Osteocyte (in vitro differentiated cells): ENCODE results near the gene PLAAT5. TPM values are rescaled to one million over a fixed set of nuclear protein-coding genes. Genes with fewer than 3 reads are reported as not detected.

Source experiments
- DNase-seq: peaks from one replicate; pipeline ENCODE4 v3.0.0; 2021; ENCODE audit warnings: mixed read lengths; ENCODE audit not compliant: unreplicated experiment; ENCODE audit errors: extremely low spot score
- H3K27ac Mint-ChIP-seq: one replicate; pipeline ENCODE4 v1.8.0; 2021; ENCODE audit warnings: mild to moderate bottlenecking, mixed read lengths; ENCODE audit not compliant: unreplicated experiment
- H3K27me3 Mint-ChIP-seq: one replicate; pipeline ENCODE4 v1.8.0; 2021; ENCODE audit warnings: mixed read lengths; ENCODE audit not compliant: unreplicated experiment
- H3K36me3 Mint-ChIP-seq: one replicate; pipeline ENCODE4 v1.8.0; 2021; ENCODE audit warnings: mixed read lengths; ENCODE audit not compliant: unreplicated experiment
- H3K4me1 Mint-ChIP-seq: one replicate; pipeline ENCODE4 v1.8.0; 2021; ENCODE audit warnings: mixed read lengths; ENCODE audit not compliant: unreplicated experiment
- H3K4me3 Mint-ChIP-seq: one replicate; pipeline ENCODE4 v1.8.0; 2021; ENCODE audit warnings: mild to moderate bottlenecking, moderate library complexity, mixed read lengths; ENCODE audit not compliant: unreplicated experiment
- H3K9me3 Mint-ChIP-seq: one replicate; pipeline ENCODE4 v1.8.0; 2021; ENCODE audit warnings: mixed read lengths; ENCODE audit not compliant: unreplicated experiment
- CTCF ChIP-seq: fragments of 200-600 bp; sonication (generic); IDR thresholded peaks from 2 replicates; pipeline ENCODE4 v1.5.0; 2021; ENCODE audit warnings: antibody characterized with exemption, mild to moderate bottlenecking, moderate library complexity
- long read RNA-seq: library from polyadenylated mRNA; unstranded; transcript quantifications from one replicate; pipeline ENCODE4 v2.0.0, GENCODE V29; 2021
- total RNA-seq: library from RNA; stranded (reverse); gene quantifications from 2 replicates; pipeline ENCODE4 v1.2.1, GENCODE V29; 2021

PLAAT5 gene
- not detected in 2 replicates for total RNA-seq
- long read RNA-seq: 0 reads

- Mint-ChIP-seq H3K9me3 (peaks cover 7% of the 10 kb centered on the region), H3K27ac (no peak within 1 kb of the TSS), H3K4me3 (peak within 1 kb of the TSS; percentile 66), H3K27me3 (peaks cover 78% of the 10 kb centered on the region), H3K4me1 (peaks cover 10% of the 10 kb centered on the region), H3K36me3 (peaks cover 5% of the 10 kb centered on the region)
- TF ChIP-seq CTCF: no peak
- no peak for DNase-seq
These were observed at the start of gene PLAAT5 for GRCh38 chr11:63490551-63491239. PLAAT5 (minus strand) TSS chr11:63491167; CDS start chr11:63491034, 133 bp downstream.

- TF ChIP-seq CTCF: no peak
- H3K27me3 Mint-ChIP-seq: peaks cover 39% of the 10 kb centered on the region
- peak overlapping the region; percentile 86 for H3K27ac Mint-ChIP-seq
- peaks cover 15% of the 10 kb centered on the region for H3K4me1 Mint-ChIP-seq
- DNase-seq: no peak
- no peaks in the 10 kb centered on the region for H3K36me3 Mint-ChIP-seq
- no peaks in the 10 kb centered on the region for H3K9me3 Mint-ChIP-seq
- peak overlapping the region; percentile 55 for H3K4me3 Mint-ChIP-seq
These were observed 46.5 kb upstream of the PLAAT5 start for GRCh38 chr11:63537293-63538101.

- H3K4me1 Mint-ChIP-seq: peaks cover 15% of the 10 kb centered on the region
- H3K27me3 Mint-ChIP-seq: peaks cover 39% of the 10 kb centered on the region
- DNase-seq: no peak
- H3K9me3 Mint-ChIP-seq: no peaks in the 10 kb centered on the region
- H3K4me3 Mint-ChIP-seq: peak within 1 kb of the TSS; percentile 55
- TF ChIP-seq CTCF: no peak
- H3K27ac Mint-ChIP-seq: peak within 1 kb of the TSS; percentile 86
- no peaks in the 10 kb centered on the region for H3K36me3 Mint-ChIP-seq
These were observed 45.8 kb upstream of the PLAAT5 start, which contains the start of gene PLAAT4 for GRCh38 chr11:63536669-63537292. PLAAT4 (plus strand) TSS chr11:63536808; CDS start chr11:63536869, 61 bp downstream.

- Mint-ChIP-seq H3K4me3 (no peak overlapping the region), H3K9me3 (no peaks in the 10 kb centered on the region), H3K4me1 (peaks cover 17% of the 10 kb centered on the region), H3K36me3 (no peaks in the 10 kb centered on the region), H3K27me3 (peaks cover 39% of the 10 kb centered on the region), H3K27ac (no peak overlapping the region)
- TF ChIP-seq CTCF: no peak
- no peak for DNase-seq
These were observed 44.8 kb upstream of the PLAAT5 start for GRCh38 chr11:63535734-63536133.
